WTC11 (cell line): ENCODE data around the gene PI4KA. TPM values are rescaled to one million over a fixed set of nuclear protein-coding genes. Genes with fewer than 3 reads are reported as not detected.

ENCODE experiments used
- ATAC-seq: fragments of 200-7000 bp; cut with Tn5 transposase; 2 replicates; pipeline ENCODE4 v1.10.0; 2021; ENCODE audit warnings: mild to moderate bottlenecking, moderate library complexity
- CTCF ChIA-PET: fragments of 300-600 bp; sonication (Branson Sonifier 250); formaldehyde crosslinking; loops from one replicate; lab custom pipeline; 2021; ENCODE audit warnings: antibody characterized with exemption; lab: Charles Lee
- POLR2A ChIA-PET: fragments of 350-600 bp; sonication (Branson Sonifier 250); formaldehyde crosslinking; loops from one replicate; lab custom pipeline; 2021; ENCODE audit warnings: antibody characterized with exemption; lab: Charles Lee
- DNase-seq: peaks from one replicate; pipeline ENCODE4 v3.0.0; 2021; ENCODE audit warnings: low spot score
- H3K27ac Mint-ChIP-seq: 2 replicates; pipeline ENCODE4 v1.8.0; 2021; ENCODE audit warnings: mixed read lengths
- H3K27me3 Mint-ChIP-seq: 2 replicates; pipeline ENCODE4 v1.8.0; 2021; ENCODE audit warnings: low read depth, mild to moderate bottlenecking, moderate library complexity, mixed read lengths
- H3K36me3 Mint-ChIP-seq: 2 replicates; pipeline ENCODE4 v1.8.0; 2021; ENCODE audit warnings: mixed read lengths
- H3K4me1 Mint-ChIP-seq: 2 replicates; pipeline ENCODE4 v1.8.0; 2022; ENCODE audit warnings: mixed read lengths
- H3K4me3 Mint-ChIP-seq: 2 replicates; pipeline ENCODE4 v1.8.0; 2021; ENCODE audit warnings: mild to moderate bottlenecking, moderate library complexity, mixed read lengths
- H3K9me3 Mint-ChIP-seq: 2 replicates; pipeline ENCODE4 v1.8.0; 2021; ENCODE audit warnings: mixed read lengths
- EMX1 ChIP-seq: fragments of 250-450 bp; sonication (Bioruptor Pico); IDR thresholded peaks from 2 replicates; pipeline ENCODE4 v1.8.0; 2021; ENCODE audit warnings: mild to moderate bottlenecking
- ESRRA ChIP-seq: sonication (generic); formaldehyde crosslinking; IDR thresholded peaks from 2 replicates; pipeline ENCODE4 v1.8.1; 2022; ENCODE audit warnings: mild to moderate bottlenecking, missing genetic modification reagents, borderline replicate concordance
- FOXP1 ChIP-seq: sonication (generic); formaldehyde crosslinking; IDR thresholded peaks from 2 replicates; pipeline ENCODE4 v1.8.0; 2022; ENCODE audit warnings: missing genetic modification reagents, mild to moderate bottlenecking, moderate library complexity, borderline replicate concordance
- NFYB ChIP-seq: sonication (generic); formaldehyde crosslinking; conservative IDR thresholded peaks from 2 replicates; pipeline ENCODE4 v1.8.0; 2022; ENCODE audit warnings: low read depth, missing genetic modification reagents
- OVOL2 ChIP-seq: fragments of 250-450 bp; sonication (Bioruptor Pico); IDR thresholded peaks from 2 replicates; pipeline ENCODE4 v1.9.0; 2021; ENCODE audit warnings: mild to moderate bottlenecking, borderline replicate concordance
- SMAD3 ChIP-seq: sonication (generic); formaldehyde crosslinking; IDR thresholded peaks from 2 replicates; pipeline ENCODE4 v1.8.0; 2022; ENCODE audit warnings: missing genetic modification reagents, mild to moderate bottlenecking, borderline replicate concordance
- ZNF671 ChIP-seq: fragments of 250-450 bp; sonication (Bioruptor Pico); IDR thresholded peaks from 2 replicates; pipeline ENCODE4 v1.8.0; 2021; ENCODE audit warnings: mild to moderate bottlenecking
- total RNA-seq: library from RNA; stranded (reverse); gene quantifications from 3 replicates; pipeline ENCODE4 v1.2.3, GENCODE V29; 2021
- TF ChIP-seq, protein P1 (sequence below): fragments of 250-450 bp; sonication (Bioruptor Pico); IDR thresholded peaks from 2 replicates; pipeline ENCODE4 v1.9.0; 2021; ENCODE audit warnings: mild to moderate bottlenecking
- TF ChIP-seq, protein P2 (sequence below): fragments of 250-450 bp; sonication (Bioruptor Pico); IDR thresholded peaks from 2 replicates; pipeline ENCODE4 v2.1.2; 2022; ENCODE audit warnings: mild to moderate bottlenecking, moderate library complexity
- TF ChIP-seq, protein P3 (sequence below): sonication (generic); formaldehyde crosslinking; IDR thresholded peaks from 2 replicates; pipeline ENCODE4 v1.8.0; 2022; ENCODE audit warnings: mild to moderate bottlenecking, missing genetic modification reagents
- TF ChIP-seq, protein P4 (sequence below): sonication (generic); formaldehyde crosslinking; IDR thresholded peaks from 2 replicates; pipeline ENCODE4 v1.8.1; 2023; ENCODE audit warnings: mild to moderate bottlenecking, missing genetic modification reagents
- TF ChIP-seq, protein P5 (sequence below): sonication (generic); formaldehyde crosslinking; IDR thresholded peaks from 2 replicates; pipeline ENCODE4 v1.8.0; 2023; ENCODE audit warnings: mild to moderate bottlenecking, missing genetic modification reagents
- TF ChIP-seq, protein P6 (sequence below): sonication (generic); formaldehyde crosslinking; IDR thresholded peaks from 2 replicates; pipeline ENCODE4 v1.8.1; 2022; ENCODE audit warnings: low read depth, mild to moderate bottlenecking, moderate library complexity, missing genetic modification reagents, borderline replicate concordance
- TF ChIP-seq, protein P7 (sequence below): sonication (generic); formaldehyde crosslinking; IDR thresholded peaks from 2 replicates; pipeline ENCODE4 v1.8.1; 2022; ENCODE audit warnings: mild to moderate bottlenecking, missing genetic modification reagents, moderate library complexity, borderline replicate concordance

PI4KA gene
- total RNA-seq, 1 experiment from 2014 or later = 45.5 TPM

DNA sequence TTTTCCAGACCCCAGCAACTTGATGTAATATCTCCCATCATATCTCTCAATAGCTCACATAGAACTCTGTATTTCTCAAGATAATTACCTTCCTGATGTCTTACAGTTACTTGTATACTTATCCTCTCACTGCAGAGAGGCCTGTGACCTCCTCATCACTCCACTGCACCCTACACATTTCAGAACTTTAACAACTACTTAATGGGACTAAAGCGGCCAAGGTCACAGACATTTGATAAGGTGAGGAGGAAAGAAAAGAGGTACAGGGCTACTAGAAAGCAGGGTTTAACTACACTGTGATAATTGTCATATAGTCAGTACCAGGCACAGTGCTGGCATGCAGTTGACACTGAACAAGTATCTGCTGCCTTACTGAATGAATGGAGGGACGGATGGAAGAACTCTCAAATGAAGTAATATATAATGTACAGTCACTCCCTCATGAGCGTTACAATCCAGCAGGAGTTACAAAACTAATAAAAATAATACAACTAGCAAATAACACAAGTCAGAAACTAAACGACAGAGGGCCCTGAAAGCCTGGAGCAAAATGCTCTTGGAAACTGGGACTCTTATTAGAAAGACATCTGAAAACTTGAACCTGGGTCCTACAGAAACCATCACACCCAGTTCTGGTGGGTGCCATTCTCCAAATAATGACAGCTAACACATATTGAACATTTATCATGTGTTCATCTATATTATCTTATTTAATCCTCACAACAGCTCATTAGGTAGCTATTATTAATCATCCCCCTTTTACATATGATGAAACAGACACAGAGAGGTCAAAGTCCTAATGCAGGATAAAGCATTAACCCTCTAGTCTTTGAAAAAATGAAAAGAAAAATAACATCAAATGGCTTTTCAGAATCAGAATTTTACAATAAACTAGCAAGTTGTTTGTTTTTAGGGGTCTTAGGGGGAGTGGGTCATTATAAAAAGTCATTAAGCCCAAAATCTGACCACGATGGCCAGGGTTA, 14.3 kb downstream of the PI4KA start (continued):
- TF ChIP-seq, protein P1, sequence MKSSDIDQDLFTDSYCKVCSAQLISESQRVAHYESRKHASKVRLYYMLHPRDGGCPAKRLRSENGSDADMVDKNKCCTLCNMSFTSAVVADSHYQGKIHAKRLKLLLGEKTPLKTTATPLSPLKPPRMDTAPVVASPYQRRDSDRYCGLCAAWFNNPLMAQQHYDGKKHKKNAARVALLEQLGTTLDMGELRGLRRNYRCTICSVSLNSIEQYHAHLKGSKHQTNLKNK (CRISPR knock-in tag) = no peak
- no peak for TF ChIP-seq FOXP1
- no peak for TF ChIP-seq EMX1
- no peak for TF ChIP-seq NFYB (CRISPR knock-in tag)
- TF ChIP-seq, protein P2, sequence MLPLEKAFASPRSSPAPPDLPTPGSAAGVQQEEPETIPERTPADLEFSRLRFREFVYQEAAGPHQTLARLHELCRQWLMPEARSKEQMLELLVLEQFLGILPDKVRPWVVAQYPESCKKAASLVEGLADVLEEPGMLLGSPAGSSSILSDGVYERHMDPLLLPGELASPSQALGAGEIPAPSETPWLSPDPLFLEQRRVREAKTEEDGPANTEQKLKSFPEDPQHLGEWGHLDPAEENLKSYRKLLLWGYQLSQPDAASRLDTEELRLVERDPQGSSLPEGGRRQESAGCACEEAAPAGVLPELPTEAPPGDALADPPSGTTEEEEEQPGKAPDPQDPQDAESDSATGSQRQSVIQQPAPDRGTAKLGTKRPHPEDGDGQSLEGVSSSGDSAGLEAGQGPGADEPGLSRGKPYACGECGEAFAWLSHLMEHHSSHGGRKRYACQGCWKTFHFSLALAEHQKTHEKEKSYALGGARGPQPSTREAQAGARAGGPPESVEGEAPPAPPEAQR = no peak
- no peak for TF ChIP-seq SMAD3
- TF ChIP-seq, protein P3, sequence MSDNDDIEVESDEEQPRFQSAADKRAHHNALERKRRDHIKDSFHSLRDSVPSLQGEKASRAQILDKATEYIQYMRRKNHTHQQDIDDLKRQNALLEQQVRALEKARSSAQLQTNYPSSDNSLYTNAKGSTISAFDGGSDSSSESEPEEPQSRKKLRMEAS (CRISPR knock-in tag) = no peak
- TF ChIP-seq, protein P4, sequence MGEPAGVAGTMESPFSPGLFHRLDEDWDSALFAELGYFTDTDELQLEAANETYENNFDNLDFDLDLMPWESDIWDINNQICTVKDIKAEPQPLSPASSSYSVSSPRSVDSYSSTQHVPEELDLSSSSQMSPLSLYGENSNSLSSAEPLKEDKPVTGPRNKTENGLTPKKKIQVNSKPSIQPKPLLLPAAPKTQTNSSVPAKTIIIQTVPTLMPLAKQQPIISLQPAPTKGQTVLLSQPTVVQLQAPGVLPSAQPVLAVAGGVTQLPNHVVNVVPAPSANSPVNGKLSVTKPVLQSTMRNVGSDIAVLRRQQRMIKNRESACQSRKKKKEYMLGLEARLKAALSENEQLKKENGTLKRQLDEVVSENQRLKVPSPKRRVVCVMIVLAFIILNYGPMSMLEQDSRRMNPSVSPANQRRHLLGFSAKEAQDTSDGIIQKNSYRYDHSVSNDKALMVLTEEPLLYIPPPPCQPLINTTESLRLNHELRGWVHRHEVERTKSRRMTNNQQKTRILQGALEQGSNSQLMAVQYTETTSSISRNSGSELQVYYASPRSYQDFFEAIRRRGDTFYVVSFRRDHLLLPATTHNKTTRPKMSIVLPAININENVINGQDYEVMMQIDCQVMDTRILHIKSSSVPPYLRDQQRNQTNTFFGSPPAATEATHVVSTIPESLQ (CRISPR knock-in tag) = no peak
- TF ChIP-seq, all 79 proteins: peak for 0

DNA sequence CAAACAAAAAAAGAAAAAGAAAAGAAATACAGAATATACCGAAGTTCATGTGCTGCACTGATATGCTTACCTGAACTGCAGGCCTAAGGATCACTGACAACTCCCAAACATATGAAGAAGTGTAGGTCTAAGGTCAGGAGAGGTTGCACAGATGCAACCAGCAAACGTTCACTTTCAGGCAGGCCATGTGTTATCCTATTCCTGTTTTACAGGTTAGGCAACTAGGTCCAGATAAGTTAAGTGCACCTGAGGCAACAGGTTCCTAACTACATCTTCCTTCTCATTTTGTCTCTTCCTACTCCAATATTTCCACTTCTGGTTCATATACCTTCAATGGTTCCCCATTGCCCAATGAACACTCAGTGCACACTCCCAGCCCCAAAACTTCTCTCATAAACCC, 15.1 kb downstream of the PI4KA start:
- H3K9me3 Mint-ChIP-seq = no peaks in the 10 kb centered on the region
- H3K4me3 Mint-ChIP-seq = no peak overlapping the region
- H3K4me1 Mint-ChIP-seq = peaks cover 34% of the 10 kb centered on the region
- no peaks in the 10 kb centered on the region for H3K27me3 Mint-ChIP-seq
- DNase-seq (no peak), ATAC-seq (no peak)
- ChIA-PET CTCF (no interaction called here), POLR2A (no interaction called here)
- no peaks in the 10 kb centered on the region for H3K36me3 Mint-ChIP-seq
- H3K27ac Mint-ChIP-seq = no peak overlapping the region
- TF ChIP-seq OVOL2 (CRISPR knock-in tag) (no peak), ZNF671 (CRISPR knock-in tag) (no peak), ESRRA (no peak)
- TF ChIP-seq, protein P5, sequence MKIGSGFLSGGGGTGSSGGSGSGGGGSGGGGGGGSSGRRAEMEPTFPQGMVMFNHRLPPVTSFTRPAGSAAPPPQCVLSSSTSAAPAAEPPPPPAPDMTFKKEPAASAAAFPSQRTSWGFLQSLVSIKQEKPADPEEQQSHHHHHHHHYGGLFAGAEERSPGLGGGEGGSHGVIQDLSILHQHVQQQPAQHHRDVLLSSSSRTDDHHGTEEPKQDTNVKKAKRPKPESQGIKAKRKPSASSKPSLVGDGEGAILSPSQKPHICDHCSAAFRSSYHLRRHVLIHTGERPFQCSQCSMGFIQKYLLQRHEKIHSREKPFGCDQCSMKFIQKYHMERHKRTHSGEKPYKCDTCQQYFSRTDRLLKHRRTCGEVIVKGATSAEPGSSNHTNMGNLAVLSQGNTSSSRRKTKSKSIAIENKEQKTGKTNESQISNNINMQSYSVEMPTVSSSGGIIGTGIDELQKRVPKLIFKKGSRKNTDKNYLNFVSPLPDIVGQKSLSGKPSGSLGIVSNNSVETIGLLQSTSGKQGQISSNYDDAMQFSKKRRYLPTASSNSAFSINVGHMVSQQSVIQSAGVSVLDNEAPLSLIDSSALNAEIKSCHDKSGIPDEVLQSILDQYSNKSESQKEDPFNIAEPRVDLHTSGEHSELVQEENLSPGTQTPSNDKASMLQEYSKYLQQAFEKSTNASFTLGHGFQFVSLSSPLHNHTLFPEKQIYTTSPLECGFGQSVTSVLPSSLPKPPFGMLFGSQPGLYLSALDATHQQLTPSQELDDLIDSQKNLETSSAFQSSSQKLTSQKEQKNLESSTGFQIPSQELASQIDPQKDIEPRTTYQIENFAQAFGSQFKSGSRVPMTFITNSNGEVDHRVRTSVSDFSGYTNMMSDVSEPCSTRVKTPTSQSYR = no peak
- TF ChIP-seq, protein P6, sequence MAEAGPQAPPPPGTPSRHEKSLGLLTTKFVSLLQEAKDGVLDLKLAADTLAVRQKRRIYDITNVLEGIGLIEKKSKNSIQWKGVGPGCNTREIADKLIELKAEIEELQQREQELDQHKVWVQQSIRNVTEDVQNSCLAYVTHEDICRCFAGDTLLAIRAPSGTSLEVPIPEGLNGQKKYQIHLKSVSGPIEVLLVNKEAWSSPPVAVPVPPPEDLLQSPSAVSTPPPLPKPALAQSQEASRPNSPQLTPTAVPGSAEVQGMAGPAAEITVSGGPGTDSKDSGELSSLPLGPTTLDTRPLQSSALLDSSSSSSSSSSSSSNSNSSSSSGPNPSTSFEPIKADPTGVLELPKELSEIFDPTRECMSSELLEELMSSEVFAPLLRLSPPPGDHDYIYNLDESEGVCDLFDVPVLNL (CRISPR knock-in tag) = no peak
- TF ChIP-seq, protein P7, sequence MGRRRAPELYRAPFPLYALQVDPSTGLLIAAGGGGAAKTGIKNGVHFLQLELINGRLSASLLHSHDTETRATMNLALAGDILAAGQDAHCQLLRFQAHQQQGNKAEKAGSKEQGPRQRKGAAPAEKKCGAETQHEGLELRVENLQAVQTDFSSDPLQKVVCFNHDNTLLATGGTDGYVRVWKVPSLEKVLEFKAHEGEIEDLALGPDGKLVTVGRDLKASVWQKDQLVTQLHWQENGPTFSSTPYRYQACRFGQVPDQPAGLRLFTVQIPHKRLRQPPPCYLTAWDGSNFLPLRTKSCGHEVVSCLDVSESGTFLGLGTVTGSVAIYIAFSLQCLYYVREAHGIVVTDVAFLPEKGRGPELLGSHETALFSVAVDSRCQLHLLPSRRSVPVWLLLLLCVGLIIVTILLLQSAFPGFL (CRISPR knock-in tag) = no peak
